Activated T-cell treated with anti-CD3 and anti-CD28 coated beads, Interleukin-2, amount 50 U/mL, for 1 hour (primary cell): Measurements from ENCODE around the gene IGDCC3.

Experiments used
- DNase-seq: peaks from one replicate; pipeline ENCODE4 v3.0.0-alpha.2; 2020

The IGDCC3 gene

GRCh38 chr15:65318870-65319356, 58.9 kb downstream of the IGDCC3 start:
- peak; percentile 79 for DNase-seq

GRCh38 chr15:65312400-65312916, 65.3 kb downstream of the IGDCC3 start:
- DNase-seq = no peak

- DNase-seq = no peak
Observed at GRCh38 chr15:65311760-65312159, 66.0 kb downstream of the IGDCC3 start.

GRCh38 chr15:65310431-65311137, 67.2 kb downstream of the IGDCC3 start:
- no peak for DNase-seq

GRCh38 chr15:65309882-65310418, 67.9 kb downstream of the IGDCC3 start:
- DNase-seq = no peak

- no peak for DNase-seq
Observed at GRCh38 chr15:65307978-65308377, 69.8 kb downstream of the IGDCC3 start.

- no peak for DNase-seq
Observed at GRCh38 chr15:65306551-65306950, 71.3 kb downstream of the IGDCC3 start.

- no peak for DNase-seq
Observed at GRCh38 chr15:65305776-65306175, 72.0 kb downstream of the IGDCC3 start.

- DNase-seq = no peak
Observed at GRCh38 chr15:65305150-65305758, 72.5 kb downstream of the IGDCC3 start.

- DNase-seq = peak; percentile 67
Observed at GRCh38 chr15:65304381-65305149, 73.2 kb downstream of the IGDCC3 start, which contains the start of gene RNU5B-1. TSS of gene RNU5B-1 (plus strand) at chr15:65304677.

GRCh38 chr15:65303687-65304380, 74.0 kb downstream of the IGDCC3 start:
- DNase-seq = no peak

- no peak for DNase-seq
Observed at GRCh38 chr15:65302061-65302460, 75.7 kb downstream of the IGDCC3 start.

- no peak for DNase-seq
Observed at GRCh38 chr15:65300924-65301441, 76.8 kb downstream of the IGDCC3 start.

- no peak for DNase-seq
Observed at GRCh38 chr15:65298731-65299130, 79.1 kb downstream of the IGDCC3 start.

- DNase-seq = no peak
Observed at GRCh38 chr15:65292938-65293518, 84.8 kb downstream of the IGDCC3 start.

- DNase-seq = no peak
Observed at GRCh38 chr15:65290228-65290627, 87.6 kb downstream of the IGDCC3 start.

- DNase-seq = no peak
Observed at GRCh38 chr15:65289261-65289854, 88.4 kb downstream of the IGDCC3 start.

GRCh38 chr15:65287520-65287855, 90.3 kb downstream of the IGDCC3 start:
- no peak for DNase-seq

- DNase-seq = peak; percentile 93
Observed at GRCh38 chr15:65286704-65287519, 90.9 kb downstream of the IGDCC3 start, which contains the start of gene PARP16. TSS of gene PARP16 (minus strand) at chr15:65286883. CDS start at chr15:65286426, 457 bp downstream.

- no peak for DNase-seq
Observed at GRCh38 chr15:65286069-65286703, 91.6 kb downstream of the IGDCC3 start.
